Nephron (organoid): ENCODE data around the gene PLEKHA6.
A peak's percentile ranks its signal among the peaks of the same experiment; 100 is the strongest.

Experiments
- H3K27ac Mint-ChIP-seq, 3 experiments: 2 replicates each; pipeline ENCODE4 v1.8.0; 2020; ENCODE audit warnings: mixed read lengths in 3 of 3, mild to moderate bottlenecking in 2 of 3, moderate library complexity in 1 of 3
- H3K27me3 Mint-ChIP-seq: 2 replicates; pipeline ENCODE4 v1.8.0; 2021; ENCODE audit warnings: low read depth, mild to moderate bottlenecking, moderate library complexity, mixed read lengths
- H3K36me3 Mint-ChIP-seq: 2 replicates; pipeline ENCODE4 v1.8.0; 2020; ENCODE audit warnings: low read depth, mixed read lengths
- H3K4me1 Mint-ChIP-seq: 2 replicates; pipeline ENCODE4 v1.8.0; 2020; ENCODE audit warnings: mixed read lengths
- H3K4me3 Mint-ChIP-seq, 3 experiments: 2 replicates each; pipeline ENCODE4 v1.8.0; 2020; ENCODE audit warnings: mild to moderate bottlenecking in 3 of 3, mixed read lengths in 3 of 3, moderate library complexity in 2 of 3
- H3K9me3 Mint-ChIP-seq: 2 replicates; pipeline ENCODE4 v1.8.0; 2020; ENCODE audit warnings: mixed read lengths
- TF ChIP-seq, protein P1 (sequence below), 3 experiments: fragments of 200-600 bp; sonication (generic); IDR thresholded peaks; one replicate each; pipeline ENCODE4 v1.5.0; 2021; ENCODE audit warnings: antibody characterized with exemption in 3 of 3; ENCODE audit not compliant: unreplicated experiment in 3 of 3

PLEKHA6 gene

DNA sequence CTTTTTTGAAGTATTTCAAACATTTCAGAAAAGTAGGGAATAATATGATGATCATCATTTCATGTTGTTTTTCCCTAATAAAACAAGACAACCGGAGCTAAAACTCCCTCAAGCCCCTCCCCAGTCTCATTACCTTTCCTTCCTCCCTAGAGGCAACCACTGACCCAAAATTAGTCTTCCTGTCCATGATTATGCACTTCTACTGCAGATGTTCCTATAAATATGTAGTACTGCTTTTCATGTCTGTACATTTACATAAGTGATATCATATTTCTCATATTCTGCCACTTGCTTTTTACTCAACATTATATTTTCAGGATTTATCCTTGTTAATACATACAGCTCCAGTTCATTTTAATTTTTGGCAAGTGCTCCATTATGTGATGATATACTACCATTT is 87.2 kb downstream of the PLEKHA6 start:
- H3K27ac Mint-ChIP-seq, result no peak overlapping the region
- no peaks in the 10 kb centered on the region for H3K27me3 Mint-ChIP-seq
- no peak overlapping the region for H3K4me3 Mint-ChIP-seq
- H3K9me3 Mint-ChIP-seq, result no peaks in the 10 kb centered on the region
- H3K36me3 Mint-ChIP-seq, result peaks cover 25% of the 10 kb centered on the region
- H3K4me1 Mint-ChIP-seq, result peaks cover 42% of the 10 kb centered on the region
- TF ChIP-seq, protein P1, sequence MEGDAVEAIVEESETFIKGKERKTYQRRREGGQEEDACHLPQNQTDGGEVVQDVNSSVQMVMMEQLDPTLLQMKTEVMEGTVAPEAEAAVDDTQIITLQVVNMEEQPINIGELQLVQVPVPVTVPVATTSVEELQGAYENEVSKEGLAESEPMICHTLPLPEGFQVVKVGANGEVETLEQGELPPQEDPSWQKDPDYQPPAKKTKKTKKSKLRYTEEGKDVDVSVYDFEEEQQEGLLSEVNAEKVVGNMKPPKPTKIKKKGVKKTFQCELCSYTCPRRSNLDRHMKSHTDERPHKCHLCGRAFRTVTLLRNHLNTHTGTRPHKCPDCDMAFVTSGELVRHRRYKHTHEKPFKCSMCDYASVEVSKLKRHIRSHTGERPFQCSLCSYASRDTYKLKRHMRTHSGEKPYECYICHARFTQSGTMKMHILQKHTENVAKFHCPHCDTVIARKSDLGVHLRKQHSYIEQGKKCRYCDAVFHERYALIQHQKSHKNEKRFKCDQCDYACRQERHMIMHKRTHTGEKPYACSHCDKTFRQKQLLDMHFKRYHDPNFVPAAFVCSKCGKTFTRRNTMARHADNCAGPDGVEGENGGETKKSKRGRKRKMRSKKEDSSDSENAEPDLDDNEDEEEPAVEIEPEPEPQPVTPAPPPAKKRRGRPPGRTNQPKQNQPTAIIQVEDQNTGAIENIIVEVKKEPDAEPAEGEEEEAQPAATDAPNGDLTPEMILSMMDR (IDR thresholded peaks at IDR 0.05; ENCODE audit: unreplicated experiment in 3 of 3), result no peak

GRCh38 chr1:204271970-204272369 is 87.8 kb downstream of the PLEKHA6 start:
- TF ChIP-seq, protein P1 (IDR thresholded peaks at IDR 0.05; ENCODE audit: unreplicated experiment in 3 of 3), result no peak
- peaks cover 44% of the 10 kb centered on the region for H3K4me1 Mint-ChIP-seq
- no peak overlapping the region for H3K27ac Mint-ChIP-seq
- H3K9me3 Mint-ChIP-seq, result no peaks in the 10 kb centered on the region
- H3K36me3 Mint-ChIP-seq, result peaks cover 27% of the 10 kb centered on the region
- no peak overlapping the region for H3K4me3 Mint-ChIP-seq
- no peaks in the 10 kb centered on the region for H3K27me3 Mint-ChIP-seq

DNA sequence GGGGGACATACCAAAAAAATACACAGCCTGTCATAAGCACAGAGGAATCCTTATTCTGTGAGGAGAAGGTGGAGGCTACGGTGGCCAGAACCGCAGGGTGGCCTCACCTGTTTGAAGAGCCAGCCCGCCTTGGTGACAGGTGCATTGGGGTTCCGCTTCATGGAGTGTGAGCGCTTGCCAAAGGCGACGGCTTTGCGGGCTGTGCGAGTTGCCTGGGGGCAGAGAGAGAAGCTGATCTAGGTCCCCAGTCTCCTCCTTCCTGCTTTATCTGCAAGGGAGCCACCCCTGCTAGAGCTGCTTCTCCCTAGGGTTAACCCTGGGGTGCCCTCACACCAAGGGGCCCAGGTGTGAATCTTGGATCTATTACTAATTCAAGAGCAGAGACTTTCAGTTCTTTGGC is 91.6 kb downstream of the PLEKHA6 start:
- peaks cover 27% of the 10 kb centered on the region for H3K36me3 Mint-ChIP-seq
- H3K27ac Mint-ChIP-seq, result peak overlapping the region in 1 of 3 experiments; percentile 8
- TF ChIP-seq, protein P1 (IDR thresholded peaks at IDR 0.05; ENCODE audit: unreplicated experiment in 3 of 3), result no peak
- no peaks in the 10 kb centered on the region for H3K9me3 Mint-ChIP-seq
- peaks cover 46% of the 10 kb centered on the region for H3K4me1 Mint-ChIP-seq
- no peaks in the 10 kb centered on the region for H3K27me3 Mint-ChIP-seq
- H3K4me3 Mint-ChIP-seq, result no peak overlapping the region

- Mint-ChIP-seq H3K27ac (peak overlapping the region; percentile 35 to 94 (median 51)), H3K4me1 (peaks cover 55% of the 10 kb centered on the region), H3K36me3 (peaks cover 29% of the 10 kb centered on the region), H3K9me3 (no peaks in the 10 kb centered on the region), H3K4me3 (no peak overlapping the region), H3K27me3 (no peaks in the 10 kb centered on the region)
- TF ChIP-seq, protein P1 (IDR thresholded peaks at IDR 0.05; ENCODE audit: unreplicated experiment in 3 of 3), result no peak
These were observed 92.5 kb downstream of the PLEKHA6 start for GRCh38 chr1:204267191-204267601.

DNA sequence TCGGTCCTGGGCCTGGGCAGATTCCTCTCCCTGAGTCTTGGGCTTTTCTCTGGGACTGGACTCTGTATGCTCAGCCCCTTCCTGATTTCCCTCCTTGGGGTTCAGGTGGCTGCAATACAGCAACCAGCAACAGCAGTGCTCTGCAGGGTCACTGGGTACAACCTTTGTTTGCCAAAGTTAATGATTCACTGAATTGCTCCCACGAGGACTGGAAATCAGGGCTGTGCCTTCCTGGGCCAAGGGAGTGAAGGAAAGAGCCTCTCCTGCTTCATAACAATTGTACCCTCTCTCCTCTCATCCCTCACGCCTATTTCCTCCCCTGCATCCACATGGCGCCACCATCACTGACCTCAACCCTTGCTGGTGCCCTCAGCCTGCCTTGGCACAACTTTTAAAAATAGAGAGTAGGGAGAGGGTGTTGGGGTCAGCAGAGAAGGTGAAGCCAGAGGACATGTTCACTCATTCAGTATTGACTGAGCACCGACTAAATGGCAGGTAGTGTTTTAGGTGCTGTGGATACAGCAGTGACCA is 93.2 kb downstream of the PLEKHA6 start:
- H3K27ac Mint-ChIP-seq, result peak overlapping the region; percentile 35 to 94 (median 51)
- no peaks in the 10 kb centered on the region for H3K27me3 Mint-ChIP-seq
- TF ChIP-seq, protein P1 (IDR thresholded peaks at IDR 0.05; ENCODE audit: unreplicated experiment in 3 of 3), result no peak
- peaks cover 35% of the 10 kb centered on the region for H3K36me3 Mint-ChIP-seq
- peaks cover 61% of the 10 kb centered on the region for H3K4me1 Mint-ChIP-seq
- no peak overlapping the region for H3K4me3 Mint-ChIP-seq
- no peaks in the 10 kb centered on the region for H3K9me3 Mint-ChIP-seq

DNA sequence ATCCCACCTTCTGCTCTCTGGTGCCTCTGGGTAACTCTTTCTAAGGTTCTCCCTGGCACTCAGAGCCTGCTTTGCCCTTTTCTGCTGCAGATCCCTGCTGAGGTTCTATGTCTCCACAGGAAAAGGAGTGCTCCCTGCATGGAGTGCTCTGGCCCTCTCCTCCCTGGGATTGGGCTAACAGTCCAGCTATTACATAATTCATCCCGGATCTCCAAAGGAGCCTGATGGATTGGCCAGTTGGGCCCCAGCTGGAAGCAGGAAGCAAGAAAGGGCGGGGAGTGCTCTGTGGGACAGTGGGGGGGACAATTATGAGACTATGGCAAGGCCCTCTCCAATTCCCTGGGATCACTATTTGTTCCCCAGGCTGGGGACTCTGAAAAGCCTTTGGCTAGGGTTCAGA is 94.1 kb downstream of the PLEKHA6 start:
- no peaks in the 10 kb centered on the region for H3K27me3 Mint-ChIP-seq

More for the DNA sequence above, 94.1 kb downstream of the PLEKHA6 start:
- Mint-ChIP-seq H3K9me3 (no peaks in the 10 kb centered on the region), H3K4me3 (no peak overlapping the region), H3K27ac (no peak overlapping the region), H3K36me3 (peaks cover 36% of the 10 kb centered on the region), H3K4me1 (peaks cover 61% of the 10 kb centered on the region)
- TF ChIP-seq, protein P1 (IDR thresholded peaks at IDR 0.05; ENCODE audit: unreplicated experiment in 3 of 3), result no peak
